Measurements from ENCODE around the gene SMIM27. TPM values are rescaled to one million over a fixed set of nuclear protein-coding genes. Genes with fewer than 3 reads are reported as not detected.

SMIM27 gene
- total and polyA plus RNA-seq, 2 of the 13 experiments (the other 11 are each of a cell fraction or from before 2014, with no cell fraction given) = 17.9 to 19.0 TPM

DNA sequence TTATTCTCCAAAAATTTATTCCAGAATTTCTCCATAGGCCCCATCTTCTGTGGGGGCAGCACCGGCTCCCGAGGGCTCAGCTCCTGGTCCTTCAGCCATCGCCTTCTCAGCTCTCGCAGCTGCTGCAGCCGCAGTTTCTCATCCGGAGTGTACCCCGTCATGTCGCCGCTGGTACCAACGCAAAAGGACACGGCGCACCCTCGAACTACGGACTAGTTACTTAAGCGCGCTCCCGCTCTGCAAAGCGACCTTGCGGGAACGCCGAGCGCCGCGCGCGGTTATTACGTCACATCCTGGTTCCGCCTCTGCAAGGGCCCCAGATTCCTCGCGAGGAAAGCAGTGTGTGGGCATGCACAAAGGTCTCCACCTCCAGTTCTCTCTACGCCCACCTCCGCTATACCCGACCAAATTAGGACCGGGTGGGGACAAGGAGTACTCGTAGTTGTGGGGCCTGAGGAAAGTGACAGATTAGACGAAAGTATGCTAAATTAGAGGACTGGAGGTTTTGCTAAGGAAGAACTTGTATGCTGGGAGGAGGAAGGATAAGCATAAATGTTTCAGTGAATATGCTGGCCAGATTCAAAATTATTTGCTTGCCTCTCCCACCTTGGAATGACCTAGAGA, 20.9 kb downstream of the SMIM27 start, which contains the start of gene NDUFB6 (continued):
- TF ChIP-seq ZNF775 (CRISPR knock-in tag; IDR thresholded peaks at IDR 0.05; ENCODE audit: borderline replicate concordance) (0 out of 2 replicates have a peak, but pooled peaks have one; percentile 47), TMF1 (CRISPR knock-in tag; IDR thresholded peaks at IDR 0.05; ENCODE audit: low read depth) (no peak), DMAP1 (CRISPR knock-in tag; IDR thresholded peaks at IDR 0.05) (peak; percentile 87), U2AF2 (IDR thresholded peaks at IDR 0.05; ENCODE audit: low read depth, low read length) (0 out of 2 replicates have a peak, but pooled peaks have one; percentile 47), FOSL1 (CRISPR knock-in tag; IDR thresholded peaks at IDR 0.05; ENCODE audit: borderline replicate concordance) (no peak), DBP (CRISPR knock-in tag; IDR thresholded peaks at IDR 0.05; ENCODE audit: not compliant biosample characterization) (no peak), ZNF740 (CRISPR knock-in tag; IDR thresholded peaks at IDR 0.05) (no peak), ZNF564 (CRISPR knock-in tag; IDR thresholded peaks at IDR 0.05) (peak; percentile 73), SP4 (CRISPR knock-in tag; IDR thresholded peaks at IDR 0.05) (peak; percentile 76), ZNF274 (CRISPR knock-in tag; IDR thresholded peaks at IDR 0.05) (peak; percentile 43; the same call in 1 of the 2 replicates), SOX5 (CRISPR knock-in tag; IDR thresholded peaks at IDR 0.05; ENCODE audit: borderline replicate concordance) (peak; percentile 68), HNRNPUL1 (IDR thresholded peaks at IDR 0.05; ENCODE audit: low read depth, low read length) (no peak), SP2 (CRISPR knock-in tag; IDR thresholded peaks at IDR 0.05) (peak; percentile 79), BCL6 (CRISPR knock-in tag; IDR thresholded peaks at IDR 0.05) (peak; percentile 55), ZNF781 (CRISPR knock-in tag; IDR thresholded peaks at IDR 0.05; ENCODE audit: borderline replicate concordance, not compliant biosample characterization) (peak; percentile 81), ETV6 (CRISPR knock-in tag; conservative IDR thresholded peaks at IDR 0.05) (no peak), NFKB2 (CRISPR knock-in tag; IDR thresholded peaks at IDR 0.05; ENCODE audit: borderline replicate concordance) (peak; percentile 87; the same call in 1 of the 2 replicates), KLF12 (CRISPR knock-in tag; IDR thresholded peaks at IDR 0.05; ENCODE audit: borderline replicate concordance) (peak; percentile 59; the same call in 1 of the 2 replicates), MXI1 (IDR thresholded peaks at IDR 0.05; ENCODE audit: borderline replicate concordance, low read depth, low read length) (peak; percentile 86; the same call in 1 of the 3 replicates), SP1 (IDR thresholded peaks at IDR 0.05) (no peak), SP1 (CRISPR knock-in tag; IDR thresholded peaks at IDR 0.05) (peak; percentile 61; the same call in 1 of the 2 replicates), ZNF441 (CRISPR knock-in tag; IDR thresholded peaks at IDR 0.05; ENCODE audit: borderline replicate concordance) (peak; percentile 67; the same call in 1 of the 2 replicates), ZNF329 (CRISPR knock-in tag; IDR thresholded peaks at IDR 0.05; ENCODE audit: low read depth) (0 out of 2 replicates have a peak, but pooled peaks have one; percentile 30)
- TF ChIP-seq, protein P1, sequence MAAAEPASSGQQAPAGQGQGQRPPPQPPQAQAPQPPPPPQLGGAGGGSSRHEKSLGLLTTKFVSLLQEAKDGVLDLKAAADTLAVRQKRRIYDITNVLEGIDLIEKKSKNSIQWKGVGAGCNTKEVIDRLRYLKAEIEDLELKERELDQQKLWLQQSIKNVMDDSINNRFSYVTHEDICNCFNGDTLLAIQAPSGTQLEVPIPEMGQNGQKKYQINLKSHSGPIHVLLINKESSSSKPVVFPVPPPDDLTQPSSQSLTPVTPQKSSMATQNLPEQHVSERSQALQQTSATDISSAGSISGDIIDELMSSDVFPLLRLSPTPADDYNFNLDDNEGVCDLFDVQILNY (CRISPR knock-in tag; conservative IDR thresholded peaks at IDR 0.05) = peak; percentile 69; the same call in 1 of the 2 replicates
- TF ChIP-seq, protein P2, sequence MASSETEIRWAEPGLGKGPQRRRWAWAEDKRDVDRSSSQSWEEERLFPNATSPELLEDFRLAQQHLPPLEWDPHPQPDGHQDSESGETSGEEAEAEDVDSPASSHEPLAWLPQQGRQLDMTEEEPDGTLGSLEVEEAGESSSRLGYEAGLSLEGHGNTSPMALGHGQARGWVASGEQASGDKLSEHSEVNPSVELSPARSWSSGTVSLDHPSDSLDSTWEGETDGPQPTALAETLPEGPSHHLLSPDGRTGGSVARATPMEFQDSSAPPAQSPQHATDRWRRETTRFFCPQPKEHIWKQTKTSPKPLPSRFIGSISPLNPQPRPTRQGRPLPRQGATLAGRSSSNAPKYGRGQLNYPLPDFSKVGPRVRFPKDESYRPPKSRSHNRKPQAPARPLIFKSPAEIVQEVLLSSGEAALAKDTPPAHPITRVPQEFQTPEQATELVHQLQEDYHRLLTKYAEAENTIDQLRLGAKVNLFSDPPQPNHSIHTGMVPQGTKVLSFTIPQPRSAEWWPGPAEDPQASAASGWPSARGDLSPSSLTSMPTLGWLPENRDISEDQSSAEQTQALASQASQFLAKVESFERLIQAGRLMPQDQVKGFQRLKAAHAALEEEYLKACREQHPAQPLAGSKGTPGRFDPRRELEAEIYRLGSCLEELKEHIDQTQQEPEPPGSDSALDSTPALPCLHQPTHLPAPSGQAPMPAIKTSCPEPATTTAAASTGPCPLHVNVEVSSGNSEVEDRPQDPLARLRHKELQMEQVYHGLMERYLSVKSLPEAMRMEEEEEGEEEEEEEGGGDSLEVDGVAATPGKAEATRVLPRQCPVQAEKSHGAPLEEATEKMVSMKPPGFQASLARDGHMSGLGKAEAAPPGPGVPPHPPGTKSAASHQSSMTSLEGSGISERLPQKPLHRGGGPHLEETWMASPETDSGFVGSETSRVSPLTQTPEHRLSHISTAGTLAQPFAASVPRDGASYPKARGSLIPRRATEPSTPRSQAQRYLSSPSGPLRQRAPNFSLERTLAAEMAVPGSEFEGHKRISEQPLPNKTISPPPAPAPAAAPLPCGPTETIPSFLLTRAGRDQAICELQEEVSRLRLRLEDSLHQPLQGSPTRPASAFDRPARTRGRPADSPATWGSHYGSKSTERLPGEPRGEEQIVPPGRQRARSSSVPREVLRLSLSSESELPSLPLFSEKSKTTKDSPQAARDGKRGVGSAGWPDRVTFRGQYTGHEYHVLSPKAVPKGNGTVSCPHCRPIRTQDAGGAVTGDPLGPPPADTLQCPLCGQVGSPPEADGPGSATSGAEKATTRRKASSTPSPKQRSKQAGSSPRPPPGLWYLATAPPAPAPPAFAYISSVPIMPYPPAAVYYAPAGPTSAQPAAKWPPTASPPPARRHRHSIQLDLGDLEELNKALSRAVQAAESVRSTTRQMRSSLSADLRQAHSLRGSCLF (CRISPR knock-in tag; IDR thresholded peaks at IDR 0.05; ENCODE audit: borderline replicate concordance) = no peak

Measured in HepG2 (cell line).